ENCODE measurements around the gene ZNF143. TPM values are rescaled to one million over a fixed set of nuclear protein-coding genes. Genes with fewer than 3 reads are reported as not detected.

The ZNF143 gene
- total RNA-seq (10 to 100 TPM; 17.3 to 25.0 TPM), polyA plus RNA-seq (ENCODE audit: insufficient read length in 6 of 6) (10 to 100 TPM; 22.4 to 29.4 (median 25.0) TPM)
- long read RNA-seq, donor 1, partial matches to known transcripts = 0 of 2 reads
- long read RNA-seq, donor 1, other reads (novel, unspliced or antisense) = 0 of 2 reads
- long read RNA-seq, donor 2, partial matches to known transcripts = 0 of 3 reads
- long read RNA-seq, donor 2, other reads (novel, unspliced or antisense) = 0 of 3 reads
- long read RNA-seq, donor 3, partial matches to known transcripts = 0 of 3 reads
- long read RNA-seq, donor 3, other reads (novel, unspliced or antisense) = 0 of 3 reads
- long read RNA-seq, donor 4, partial matches to known transcripts = 3 of 5 reads
- long read RNA-seq, donor 4, other reads (novel, unspliced or antisense) = 1 of 5 reads
- long read RNA-seq, donor 5, partial matches to known transcripts = 0 of 3 reads
- long read RNA-seq, donor 5, other reads (novel, unspliced or antisense) = 0 of 3 reads
- long read RNA-seq, donor 6, partial matches to known transcripts = 0 of 4 reads
- long read RNA-seq, donor 6, other reads (novel, unspliced or antisense) = 0 of 4 reads
- long read RNA-seq, donor 7 = 0 reads
- long read RNA-seq, donor 8, partial matches to known transcripts = 0 of 3 reads
- long read RNA-seq, donor 8, other reads (novel, unspliced or antisense) = 0 of 3 reads
- long read RNA-seq, donor 9 = 0 reads
- long read RNA-seq, donor 10, partial matches to known transcripts = 0 of 3 reads
- long read RNA-seq, donor 10, other reads (novel, unspliced or antisense) = 0 of 3 reads
- long read RNA-seq, donor 11, partial matches to known transcripts = 0 of 3 reads
- long read RNA-seq, donor 11, other reads (novel, unspliced or antisense) = 0 of 3 reads
- long read RNA-seq, donor 12, partial matches to known transcripts = 0 of 2 reads
- long read RNA-seq, donor 12, other reads (novel, unspliced or antisense) = 0 of 2 reads

DNA sequence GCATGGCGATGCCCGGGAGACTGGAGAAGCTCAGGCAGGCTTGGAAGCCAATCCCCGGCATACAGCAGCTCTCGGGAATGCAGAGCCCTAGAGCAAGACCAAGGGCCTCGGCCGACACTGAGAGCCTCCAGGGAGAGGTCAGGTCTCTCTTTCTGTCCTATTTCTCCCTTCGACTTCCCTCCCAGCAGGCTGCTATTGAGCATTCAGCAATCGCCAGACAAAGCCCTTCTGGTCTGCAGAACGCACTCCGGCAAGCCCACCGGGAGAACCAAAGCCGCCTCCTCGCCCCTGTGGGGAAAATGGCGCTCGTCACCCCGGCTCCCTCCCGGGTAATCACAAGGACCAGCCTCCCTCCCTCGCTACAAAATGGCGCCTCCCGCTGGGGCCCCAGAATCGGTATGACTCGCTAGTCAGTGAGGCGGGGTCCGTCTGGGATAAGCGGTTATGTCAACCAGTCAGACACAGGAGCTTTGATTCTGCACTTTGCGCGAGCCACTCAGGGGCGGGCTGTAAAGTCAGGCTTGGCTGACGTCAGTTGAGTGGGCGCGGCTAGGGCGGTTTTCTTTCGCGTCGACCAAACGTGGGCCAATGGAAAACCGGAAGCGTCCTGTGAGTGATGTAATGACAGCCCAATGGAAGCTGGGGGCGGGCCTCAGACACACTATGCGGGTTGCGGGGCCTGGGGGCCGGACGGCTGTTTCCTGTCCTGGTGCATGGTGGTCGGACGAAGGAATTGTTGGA, at the start of gene ZNF143:
ZNF143 (plus strand) TSS at position 691 of the 741 bp plus-strand sequence. CDS start 10,297 bp downstream, outside the sequence.
- intact Hi-C loops (cut with DNase I) = no loop called here
- H3K27me3 ChIP-seq = no peaks in the 10 kb centered on the region
- TF ChIP-seq, protein P1, sequence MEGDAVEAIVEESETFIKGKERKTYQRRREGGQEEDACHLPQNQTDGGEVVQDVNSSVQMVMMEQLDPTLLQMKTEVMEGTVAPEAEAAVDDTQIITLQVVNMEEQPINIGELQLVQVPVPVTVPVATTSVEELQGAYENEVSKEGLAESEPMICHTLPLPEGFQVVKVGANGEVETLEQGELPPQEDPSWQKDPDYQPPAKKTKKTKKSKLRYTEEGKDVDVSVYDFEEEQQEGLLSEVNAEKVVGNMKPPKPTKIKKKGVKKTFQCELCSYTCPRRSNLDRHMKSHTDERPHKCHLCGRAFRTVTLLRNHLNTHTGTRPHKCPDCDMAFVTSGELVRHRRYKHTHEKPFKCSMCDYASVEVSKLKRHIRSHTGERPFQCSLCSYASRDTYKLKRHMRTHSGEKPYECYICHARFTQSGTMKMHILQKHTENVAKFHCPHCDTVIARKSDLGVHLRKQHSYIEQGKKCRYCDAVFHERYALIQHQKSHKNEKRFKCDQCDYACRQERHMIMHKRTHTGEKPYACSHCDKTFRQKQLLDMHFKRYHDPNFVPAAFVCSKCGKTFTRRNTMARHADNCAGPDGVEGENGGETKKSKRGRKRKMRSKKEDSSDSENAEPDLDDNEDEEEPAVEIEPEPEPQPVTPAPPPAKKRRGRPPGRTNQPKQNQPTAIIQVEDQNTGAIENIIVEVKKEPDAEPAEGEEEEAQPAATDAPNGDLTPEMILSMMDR (IDR thresholded peaks at IDR 0.05) = no peak
- peak within 1 kb of the TSS; percentile 61 to 78 for H3K4me3 ChIP-seq
- H3K9me3 ChIP-seq = no peaks in the 10 kb centered on the region
- no peaks in the 10 kb centered on the region for H3K36me3 ChIP-seq
- peak; percentile 95 for ATAC-seq
- H3K4me1 ChIP-seq = peaks cover 9 to 30% of the 10 kb centered on the region in 2 donors
- peak within 1 kb of the TSS; percentile 100 for H3K27ac ChIP-seq
- peak; percentile 97 to 100 (median 100) for DNase-seq

DNA sequence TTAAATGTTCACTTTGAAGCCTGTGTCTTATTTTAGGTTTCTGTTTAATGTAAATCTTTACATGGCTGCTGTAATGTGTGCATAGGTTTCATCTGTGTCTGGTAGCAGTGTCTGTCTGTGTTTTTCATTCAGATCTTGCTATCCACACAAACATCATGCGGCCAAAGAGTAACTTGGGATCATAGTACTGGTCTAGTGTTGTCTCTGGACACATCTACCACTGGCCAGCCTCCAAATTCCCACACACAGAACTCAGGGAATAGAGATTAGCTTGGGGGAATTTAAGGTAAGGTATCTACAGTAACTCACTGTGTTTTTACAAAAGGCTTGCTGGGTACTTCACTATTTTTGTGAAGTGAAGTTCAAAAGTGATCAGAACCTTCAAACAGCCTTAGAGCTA, 32.1 kb upstream of the ZNF143 start:
- Histone ChIP-seq H3K4me3 (no peak overlapping the region), H3K36me3 (peaks cover 0 to 100% of the 10 kb centered on the region in 2 donors), H3K4me1 (no peaks in the 10 kb centered on the region), H3K9me3 (no peaks in the 10 kb centered on the region), H3K27me3 (no peaks in the 10 kb centered on the region), H3K27ac (no peak overlapping the region)
- intact Hi-C loops (cut with DNase I) = no loop called here
- TF ChIP-seq, protein P1 (IDR thresholded peaks at IDR 0.05) = no peak
- ATAC-seq (no peak), DNase-seq (no peak)

DNA sequence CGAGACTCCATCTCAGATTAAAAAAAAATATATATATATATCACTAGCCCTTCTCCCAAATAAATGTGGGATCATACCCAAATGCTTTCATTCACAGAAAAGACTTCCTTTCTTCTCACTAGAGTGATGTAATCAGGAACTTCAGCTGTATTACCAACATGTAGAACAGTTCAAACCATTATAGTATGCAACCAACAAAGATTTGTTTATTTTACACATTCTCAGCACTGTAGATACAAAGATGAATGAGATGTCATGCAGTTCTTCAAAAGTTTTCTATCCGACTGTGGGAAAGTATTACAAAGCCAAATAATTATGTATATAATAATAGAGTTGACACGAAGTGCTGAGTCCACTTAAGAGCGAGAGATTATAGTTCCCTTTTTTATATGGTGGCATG, 22.2 kb upstream of the ZNF143 start:
- TF ChIP-seq, protein P1 (IDR thresholded peaks at IDR 0.05) = no peak
- Histone ChIP-seq H3K27me3 (no peaks in the 10 kb centered on the region), H3K4me3 (no peak overlapping the region), H3K36me3 (peaks cover 7 to 99% of the 10 kb centered on the region in 2 donors), H3K27ac (no peak overlapping the region), H3K9me3 (no peaks in the 10 kb centered on the region), H3K4me1 (no peaks in the 10 kb centered on the region)
- no peak for DNase-seq
- intact Hi-C loops (cut with DNase I) = no loop called here
- no peak for ATAC-seq

DNA sequence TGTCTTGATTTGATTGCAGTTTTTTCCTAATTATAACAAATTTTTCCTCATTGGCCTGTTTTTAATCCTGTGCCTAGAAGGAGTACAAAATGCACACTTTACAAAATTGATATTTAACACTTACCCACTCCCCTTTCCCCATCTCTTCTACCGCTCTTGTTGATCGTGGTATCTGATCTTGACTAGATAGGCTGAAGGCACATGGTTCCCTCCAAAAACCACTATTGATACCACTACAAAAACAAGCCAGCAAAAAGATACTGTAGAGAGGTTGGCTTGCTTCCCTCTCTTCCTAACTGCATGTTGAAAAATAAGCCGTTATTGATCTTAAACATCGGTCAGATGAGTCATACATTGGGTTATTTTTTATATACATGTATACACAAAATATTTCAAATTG, 14.6 kb upstream of the ZNF143 start:
- Histone ChIP-seq H3K36me3 (peaks cover 7 to 64% of the 10 kb centered on the region in 2 donors), H3K27me3 (no peaks in the 10 kb centered on the region), H3K27ac (no peak overlapping the region), H3K4me3 (no peak overlapping the region), H3K4me1 (no peaks in the 10 kb centered on the region), H3K9me3 (peaks cover 0 to 4% of the 10 kb centered on the region in 2 donors)
- intact Hi-C loops (cut with DNase I) = no loop called here
- ATAC-seq (no peak), DNase-seq (no peak)
- TF ChIP-seq, protein P1 (IDR thresholded peaks at IDR 0.05) = no peak

Data from left lung (tissue), 14 donors.